ENCODE measurements around the gene RHO.

GRCh38 chr3:129536804-129537203 is 8.4 kb downstream of the RHO start:
- TF ChIP-seq TCF7 (IDR thresholded peaks at IDR 0.05; ENCODE audit: borderline replicate concordance) (no peak), POLR2A (IDR thresholded peaks at IDR 0.05; ENCODE audit: low read depth, low read length) (no peak), ATF7 (IDR thresholded peaks at IDR 0.05; ENCODE audit: low read depth) (no peak), RBBP5 (conservative IDR thresholded peaks at IDR 0.05) (no peak), NBN (IDR thresholded peaks at IDR 0.05) (no peak)
- TF ChIP-seq, protein P1, sequence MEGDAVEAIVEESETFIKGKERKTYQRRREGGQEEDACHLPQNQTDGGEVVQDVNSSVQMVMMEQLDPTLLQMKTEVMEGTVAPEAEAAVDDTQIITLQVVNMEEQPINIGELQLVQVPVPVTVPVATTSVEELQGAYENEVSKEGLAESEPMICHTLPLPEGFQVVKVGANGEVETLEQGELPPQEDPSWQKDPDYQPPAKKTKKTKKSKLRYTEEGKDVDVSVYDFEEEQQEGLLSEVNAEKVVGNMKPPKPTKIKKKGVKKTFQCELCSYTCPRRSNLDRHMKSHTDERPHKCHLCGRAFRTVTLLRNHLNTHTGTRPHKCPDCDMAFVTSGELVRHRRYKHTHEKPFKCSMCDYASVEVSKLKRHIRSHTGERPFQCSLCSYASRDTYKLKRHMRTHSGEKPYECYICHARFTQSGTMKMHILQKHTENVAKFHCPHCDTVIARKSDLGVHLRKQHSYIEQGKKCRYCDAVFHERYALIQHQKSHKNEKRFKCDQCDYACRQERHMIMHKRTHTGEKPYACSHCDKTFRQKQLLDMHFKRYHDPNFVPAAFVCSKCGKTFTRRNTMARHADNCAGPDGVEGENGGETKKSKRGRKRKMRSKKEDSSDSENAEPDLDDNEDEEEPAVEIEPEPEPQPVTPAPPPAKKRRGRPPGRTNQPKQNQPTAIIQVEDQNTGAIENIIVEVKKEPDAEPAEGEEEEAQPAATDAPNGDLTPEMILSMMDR (IDR thresholded peaks at IDR 0.05 in 2 of 3, conservative IDR thresholded peaks at IDR 0.05 in 1 of 3; ENCODE audit: control insufficient read depth in 2 of 3, extremely low read depth in 1 of 3, insufficient read depth in 1 of 3, low read depth in 3 of 3, low read length in 3 of 3) = no peak

All from GM12878 (cell line).